Vagina (tissue), 2 donors: ENCODE data around the gene CBLN3. TPM values are rescaled to one million over a fixed set of nuclear protein-coding genes. Genes with fewer than 3 reads are reported as not detected.

Experiments used
- DNase-seq, 2 donors: peaks; one replicate each; pipeline ENCODE4 v3.0.0-alpha.2; 2017; ENCODE audit errors: extremely low spot score in 2 of 2
- H3K27ac ChIP-seq: fragments of 200-600 bp; sonication (generic); one replicate; pipeline ENCODE4 v1.5.1; 2019
- H3K27me3 ChIP-seq: fragments of 200-600 bp; sonication (generic); one replicate; pipeline ENCODE4 v1.5.1; 2019
- H3K36me3 ChIP-seq, 2 donors: fragments of 200-600 bp; sonication (generic); one replicate each; pipeline ENCODE4 v1.5.1; 2017 to 2019
- H3K4me1 ChIP-seq: fragments of 200-600 bp; sonication (generic); one replicate; pipeline ENCODE4 v1.5.1; 2019
- H3K4me3 ChIP-seq, 2 donors: fragments of 200-600 bp; sonication (generic); 1 replicate in 1 of 2; 2 replicates in 1 of 2; pipeline ENCODE4 v1.5.1; 2016 to 2019
- H3K9me3 ChIP-seq: fragments of 200-600 bp; sonication (generic); one replicate; pipeline ENCODE4 v1.5.1; 2019
- CTCF ChIP-seq, 3 experiments: fragments of 450-650 bp in 2 of 3; fragments of 200-600 bp in 1 of 3; sonication (generic) in 1 of 3; IDR thresholded peaks; one replicate each; pipeline ENCODE4 v1.5.1; 2017 to 2019; ENCODE audit warnings: antibody characterized with exemption in 3 of 3, mild to moderate bottlenecking in 2 of 3, moderate library complexity in 2 of 3
- POLR2A ChIP-seq, 2 donors: fragments of 450-650 bp; IDR thresholded peaks; one replicate each; pipeline ENCODE4 v1.6.1; 2017; ENCODE audit warnings: antibody characterized with exemption in 2 of 2, mild to moderate bottlenecking in 2 of 2, moderate library complexity in 2 of 2
- POLR2AphosphoS5 ChIP-seq, 2 donors: sonication (generic); formaldehyde crosslinking; IDR thresholded peaks; one replicate each; pipeline ENCODE4 v1.9.0; 2017; ENCODE audit warnings: antibody characterized with exemption in 2 of 2, mild to moderate bottlenecking in 2 of 2, low read depth in 1 of 2; ENCODE audit not compliant: insufficient read depth in 1 of 2
- intact Hi-C: fragments of 100-400 bp; cut with DNase I; formaldehyde crosslinking; loops from one replicate; pipeline ENCODE4 v1.15.1; 2023
- total RNA-seq: library from RNA; depleted of rRNA; stranded (reverse); fragments of >200 nt; gene quantifications from one replicate; pipeline ENCODE4 v1.2.3, GENCODE V29; 2016

CBLN3 gene
- total RNA-seq, 1 donor from 2014 or later = 1.7 TPM

- H3K4me1 ChIP-seq = peaks cover 15% of the 10 kb centered on the region
- intact Hi-C loops = loop anchor here (5.0 kb wide), 1 partner anchor 1403 kb away; no protein-coding TSS in a partner anchor
- DNase-seq = no peak
- TF ChIP-seq CTCF (IDR thresholded peaks at IDR 0.05) (no peak), POLR2AphosphoS5 (IDR thresholded peaks at IDR 0.05; ENCODE audit: insufficient read depth in 1 of 2, low read depth in 1 of 2) (no peak), POLR2A (IDR thresholded peaks at IDR 0.05) (no peak)
- H3K9me3 ChIP-seq = no peaks in the 10 kb centered on the region
- no peaks in the 10 kb centered on the region for H3K27me3 ChIP-seq
- H3K36me3 ChIP-seq = peaks cover 0 to 43% of the 10 kb centered on the region in 2 donors
- H3K4me3 ChIP-seq = no peak overlapping the region
- no peak overlapping the region for H3K27ac ChIP-seq
Observed at GRCh38 chr14:24409956-24410355, 19.5 kb downstream of the CBLN3 start.

GRCh38 chr14:24409192-24409591 lies 20.3 kb downstream of the CBLN3 start:
- DNase-seq = no peak
- TF ChIP-seq POLR2A (IDR thresholded peaks at IDR 0.05) (no peak), POLR2AphosphoS5 (IDR thresholded peaks at IDR 0.05; ENCODE audit: insufficient read depth in 1 of 2, low read depth in 1 of 2) (no peak), CTCF (IDR thresholded peaks at IDR 0.05) (no peak)
- intact Hi-C loops = loop anchor here (5.0 kb wide), 1 partner anchor 1402 kb away; no protein-coding TSS in a partner anchor
- Histone ChIP-seq H3K9me3 (no peaks in the 10 kb centered on the region), H3K27me3 (no peaks in the 10 kb centered on the region), H3K4me1 (peaks cover 21% of the 10 kb centered on the region), H3K27ac (no peak overlapping the region), H3K4me3 (no peak overlapping the region), H3K36me3 (peaks cover 0 to 35% of the 10 kb centered on the region in 2 donors)

- no peak for DNase-seq
- H3K27me3 ChIP-seq = no peaks in the 10 kb centered on the region
- peaks cover 23% of the 10 kb centered on the region for H3K4me1 ChIP-seq
- intact Hi-C loops = loop anchor here (5.0 kb wide), 1 partner anchor 1401 kb away; no protein-coding TSS in a partner anchor
- H3K27ac ChIP-seq = no peak overlapping the region
- peaks cover 0 to 31% of the 10 kb centered on the region in 2 donors for H3K36me3 ChIP-seq
- TF ChIP-seq CTCF (IDR thresholded peaks at IDR 0.05) (no peak), POLR2AphosphoS5 (IDR thresholded peaks at IDR 0.05; ENCODE audit: insufficient read depth in 1 of 2, low read depth in 1 of 2) (no peak), POLR2A (IDR thresholded peaks at IDR 0.05) (no peak)
- no peak overlapping the region for H3K4me3 ChIP-seq
- H3K9me3 ChIP-seq = no peaks in the 10 kb centered on the region
Observed at GRCh38 chr14:24408764-24409163, 20.7 kb downstream of the CBLN3 start.

- intact Hi-C loops = loop anchor here (5.0 kb wide), 1 partner anchor 1400 kb away; no protein-coding TSS in a partner anchor
- H3K27me3 ChIP-seq = no peaks in the 10 kb centered on the region
Observed at GRCh38 chr14:24407608-24408325, 21.7 kb downstream of the CBLN3 start.

More at GRCh38 chr14:24407608-24408325, 21.7 kb downstream of the CBLN3 start:
- TF ChIP-seq CTCF (IDR thresholded peaks at IDR 0.05) = no peak
- no peak for TF ChIP-seq POLR2AphosphoS5 (IDR thresholded peaks at IDR 0.05; ENCODE audit: insufficient read depth in 1 of 2, low read depth in 1 of 2)
- no peak for TF ChIP-seq POLR2A (IDR thresholded peaks at IDR 0.05)
- H3K4me3 ChIP-seq = no peak overlapping the region
- H3K27ac ChIP-seq = no peak overlapping the region
- no peaks in the 10 kb centered on the region for H3K9me3 ChIP-seq
- peaks cover 0 to 27% of the 10 kb centered on the region in 2 donors for H3K36me3 ChIP-seq
- DNase-seq = no peak
- peaks cover 33% of the 10 kb centered on the region for H3K4me1 ChIP-seq
